K562 (cell line): Measurements from ENCODE around the gene FAM117A. TPM values are rescaled to one million over a fixed set of nuclear protein-coding genes. Genes with fewer than 3 reads are reported as not detected.

ENCODE experiments used
- ATAC-seq: fragments of 200-7000 bp; cut with Tn5 transposase; 3 replicates; pipeline ENCODE4 v1.9.1; 2020; ENCODE audit warnings: moderate library complexity
- BruUV-seq: library from RNA; stranded (reverse); fragments of 400-500 nt; replicated peaks from 2 replicates; lab custom pipeline; 2021; lab: Mats Ljungman, UMichigan
- CTCF ChIA-PET: fragments of 300-600 bp; formaldehyde crosslinking; extraction: SDS; loops from one replicate; lab custom pipeline; 2021; ENCODE audit warnings: low intra/inter-chr PET ratio; lab: Yijun Ruan, JAX
- POLR2A ChIA-PET: fragments of 300-600, 350-650 bp; sonication (Branson Sonifier 250); formaldehyde crosslinking; extraction: SDS; loops from one replicate; lab custom pipeline; 2021; ENCODE audit warnings: antibody characterized with exemption, inconsistent platforms; lab: Yijun Ruan, JAX
- DNase-seq, 4 experiments: peaks; one replicate each; pipeline versions ENCODE4 v3.0.0 to v3.0.0-alpha.2; 2011 to 2018; ENCODE audit warnings: low spot score in 3 of 4, mixed read lengths in 3 of 4; ENCODE audit errors: extremely low read depth in 1 of 4
- FAIRE-seq: peaks from 2 replicates; lab custom pipeline; 2011; peaks lifted over from hg19 to GRCh38; lab: Jason Lieb, UNC
- H2AFZ ChIP-seq: 2 replicates; pipeline ENCODE4 v1.6.0; 2011; ENCODE audit warnings: low read depth, low read length, control low read depth, inconsistent platforms
- H3K27ac ChIP-seq: fragments of 200-600 bp; 3 replicates; pipeline ENCODE4 v1.8.0; 2011; ENCODE audit warnings: low read depth, mild to moderate bottlenecking, control low read depth, inconsistent platforms, low read length, moderate library complexity, mixed read lengths; ENCODE audit errors: extremely low read depth
- H3K27me3 ChIP-seq, 2 experiments: fragments of 300-600 bp in 1 of 2; 2 replicates in 1 of 2; 3 replicates in 1 of 2; pipeline versions ENCODE4 v1.6.0 to v1.8.0; 2011; ENCODE audit warnings: inconsistent platforms in 2 of 2, low read length in 2 of 2, mild to moderate bottlenecking in 1 of 2, mixed read lengths in 1 of 2, moderate library complexity in 1 of 2; ENCODE audit not compliant: control insufficient read depth in 2 of 2, insufficient read depth in 2 of 2
- H3K36me3 ChIP-seq: fragments of 300-600 bp; 3 replicates; pipeline ENCODE4 v1.8.0; 2011; ENCODE audit warnings: mild to moderate bottlenecking, low read length, inconsistent platforms; ENCODE audit not compliant: control insufficient read depth, insufficient read depth
- H3K4me1 ChIP-seq, 2 experiments: fragments of 200-600 bp in 1 of 2; replicated peaks in 1 of 2; 2 replicates in 1 of 2; 3 replicates in 1 of 2; pipeline versions ENCODE4 v1.5.1 to v1.8.0; 2011; ENCODE audit warnings: inconsistent platforms in 2 of 2, low read length in 2 of 2, mild to moderate bottlenecking in 1 of 2, mixed read lengths in 1 of 2, moderate library complexity in 1 of 2; ENCODE audit not compliant: control insufficient read depth in 2 of 2, insufficient read depth in 2 of 2
- H3K4me2 ChIP-seq: 2 replicates; pipeline ENCODE4 v1.6.1; 2011; ENCODE audit warnings: low read length, control low read depth, inconsistent platforms, mixed read lengths; ENCODE audit not compliant: insufficient read depth
- H3K4me3 ChIP-seq: fragments of 200-600 bp; sonication (generic), shearing (Covaris generic); 2 replicates; pipeline ENCODE4 v1.5.1; 2016; ENCODE audit warnings: control low read depth, inconsistent platforms
- H3K79me2 ChIP-seq: fragments of 200-600 bp; 3 replicates; pipeline ENCODE4 v1.8.0; 2011; ENCODE audit warnings: low read length, inconsistent platforms; ENCODE audit not compliant: control insufficient read depth, insufficient read depth
- H3K9ac ChIP-seq, 2 experiments: 2 replicates each; pipeline versions ENCODE4 v1.6.0 to v1.6.1; 2011; ENCODE audit warnings: low read depth in 2 of 2, low read length in 2 of 2, control low read depth in 1 of 2, inconsistent platforms in 1 of 2, mild to moderate bottlenecking in 1 of 2, mixed read lengths in 1 of 2; ENCODE audit not compliant: insufficient read depth in 1 of 2
- H3K9me1 ChIP-seq: one replicate; pipeline ENCODE4 v1.6.0; 2011; ENCODE audit warnings: inconsistent platforms, mild to moderate bottlenecking, low read length, moderate library complexity; ENCODE audit not compliant: control insufficient read depth, insufficient read depth
- H3K9me3 ChIP-seq: replicated peaks from 2 replicates; pipeline ENCODE4 v1.5.1; 2011; ENCODE audit warnings: low read depth, low read length, inconsistent platforms; ENCODE audit not compliant: control insufficient read depth, insufficient read depth
- H4K20me1 ChIP-seq: replicated peaks from 2 replicates; pipeline ENCODE4 v1.6.1; 2011; ENCODE audit warnings: low read length, inconsistent platforms, mixed read lengths; ENCODE audit not compliant: control insufficient read depth, insufficient read depth
- E2F6 ChIP-seq, 2 experiments: IDR thresholded peaks; 2 replicates each; pipeline ENCODE4 v1.6.1; 2011; ENCODE audit warnings: borderline replicate concordance in 1 of 2, control low read depth in 1 of 2, low read depth in 1 of 2, low read length in 1 of 2, mild to moderate bottlenecking in 1 of 2, mixed read lengths in 1 of 2, moderate library complexity in 1 of 2; ENCODE audit not compliant: insufficient read depth in 1 of 2, insufficient read length in 1 of 2, poor library complexity in 1 of 2, severe bottlenecking in 1 of 2; ENCODE audit errors: extremely low read depth in 1 of 2
- ELF4 ChIP-seq: fragments of 450-650 bp; formaldehyde crosslinking; IDR thresholded peaks from 2 replicates; pipeline ENCODE4 v1.4.0; 2022; ENCODE audit warnings: missing genetic modification characterization
- ZNF184 ChIP-seq: sonication (generic); formaldehyde crosslinking; IDR thresholded peaks from 2 replicates; pipeline ENCODE4 v1.5.0; 2020; ENCODE audit warnings: missing genetic modification reagents
- WGBS: fragments of 100-300 bp; shearing (Covaris generic); methylation state at CpG from one replicate; pipeline ENCODE4 v1.1.6; 2016; ENCODE audit warnings: low coverage, mixed read lengths; ENCODE audit not compliant: insufficient coverage; ENCODE audit errors: missing lambda C conversion rate; 5-methylcytosine and 5-hydroxymethylcytosine counted together
- in situ Hi-C: fragments of 300-500 bp; cut with MboI; formaldehyde crosslinking; loops from 4 replicates; pipeline ENCODE4 v1.15.0; 2018; ENCODE audit warnings: inconsistent platforms, mixed read lengths
- intact Hi-C: fragments of 100-400 bp; cut with micrococcal nuclease; formaldehyde crosslinking; loops from 2 replicates; pipeline ENCODE4 v1.14.2; 2022
- polyA plus RNA-seq, 8 experiments: library from polyadenylated mRNA; depleted of rRNA in 4 of 8; stranded (reverse) in 5 of 8; unstranded in 3 of 8; fragments of >200 nt; fragmentation: Nextera tagmentation in 2 of 8; fragmentation: Illumina TruSeq in 1 of 8; extraction: Ambion mirVana in 2 of 8; extraction: Trizol in 1 of 8; gene quantifications; 2 replicates each; pipeline versions ENCODE4 v1.2.1 to v1.2.3, GENCODE V29; 2011 to 2014; ENCODE audit warnings: inconsistent platforms in 1 of 8, missing spikeins in 1 of 8
- total RNA-seq, 7 experiments: library from RNA; depleted of rRNA in 6 of 7; stranded (reverse); fragments of >200 nt in 6 of 7; fragmentation: Illumina TruSeq in 2 of 7; extraction: Trizol in 2 of 7; gene quantifications; 2 replicates each; pipeline versions ENCODE4 v1.2.1 to v1.2.3, GENCODE V29; 2011 to 2021; ENCODE audit warnings: low replicate concordance in 1 of 7
- TF ChIP-seq, protein P1 (sequence below): fragments of 450-650 bp; IDR thresholded peaks from 2 replicates; pipeline ENCODE4 v1.6.1; 2016
- TF ChIP-seq, protein P2 (sequence below): fragments of 250-450 bp; sonication (Bioruptor Pico); IDR thresholded peaks from 2 replicates; pipeline ENCODE4 v1.4.0; 2020; ENCODE audit warnings: mild to moderate bottlenecking

FAM117A gene
- total and polyA plus RNA-seq, 9 of the 15 experiments (the other 6 are each of a cell fraction or from before 2014, with no cell fraction given), result 3.1 to 79.7 (median 36.6) TPM

DNA sequence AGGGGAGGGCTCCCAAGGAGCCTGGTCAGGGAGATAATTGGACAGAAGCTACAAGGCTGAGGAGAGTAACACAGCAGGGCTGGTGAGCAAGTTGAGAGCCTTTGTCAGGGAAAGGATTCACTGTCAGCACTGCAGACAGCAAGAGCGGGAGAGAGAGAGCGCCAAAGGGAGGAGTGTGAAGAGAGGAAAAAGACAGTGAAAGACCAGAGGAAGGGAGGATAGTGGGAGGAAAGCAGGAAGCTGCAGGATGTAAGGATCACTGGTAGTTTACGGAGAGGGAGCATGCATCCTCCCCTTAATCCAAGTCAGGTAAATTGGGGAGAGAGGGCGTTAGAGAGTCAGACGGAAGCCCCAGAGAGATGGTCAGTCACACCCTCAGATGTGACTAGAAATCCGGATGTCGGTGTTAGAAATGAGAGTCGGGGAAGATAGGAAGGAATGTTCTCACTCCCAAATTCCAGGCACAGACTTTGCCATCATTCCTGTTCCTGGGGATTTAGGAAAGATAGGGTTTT, 72.2 kb downstream of the FAM117A start:
- Histone ChIP-seq H3K9me3 (no peaks in the 10 kb centered on the region), H3K9me1 (no peaks in the 10 kb centered on the region), H3K9ac (no peak overlapping the region), H3K36me3 (no peaks in the 10 kb centered on the region), H3K27me3 (no peaks in the 10 kb centered on the region; a peak in 1 of 5 replicates), H3K4me2 (peak overlapping the region; percentile 18), H3K4me1 (peaks cover 4 to 5% of the 10 kb centered on the region in 2 experiments; a peak in 1 of 5 replicates), H4K20me1 (no peaks in the 10 kb centered on the region; the same call in 1 of the 2 replicates), H3K4me3 (no peak overlapping the region), H3K27ac (no peak overlapping the region), H2AFZ (peak overlapping the region; percentile 63), H3K79me2 (no peaks in the 10 kb centered on the region)
- FAIRE-seq (no peak), ATAC-seq (peak; percentile 42; the same call in 2 of the 3 replicates), DNase-seq (no peak)
- POLR2A ChIA-PET, result interaction anchor here (0.7 to 1.7 kb wide), 5 partner anchors 8 to 235 kb away, joined by 3 to 6 read pairs (median 3); no protein-coding TSS in a partner anchor
- TF ChIP-seq ZNF184 (CRISPR knock-in tag), result no peak
- TF ChIP-seq ELF4 (CRISPR knock-in tag), result 0 out of 2 replicates have a peak, but pooled peaks have one; percentile 29
- TF ChIP-seq, protein P1, sequence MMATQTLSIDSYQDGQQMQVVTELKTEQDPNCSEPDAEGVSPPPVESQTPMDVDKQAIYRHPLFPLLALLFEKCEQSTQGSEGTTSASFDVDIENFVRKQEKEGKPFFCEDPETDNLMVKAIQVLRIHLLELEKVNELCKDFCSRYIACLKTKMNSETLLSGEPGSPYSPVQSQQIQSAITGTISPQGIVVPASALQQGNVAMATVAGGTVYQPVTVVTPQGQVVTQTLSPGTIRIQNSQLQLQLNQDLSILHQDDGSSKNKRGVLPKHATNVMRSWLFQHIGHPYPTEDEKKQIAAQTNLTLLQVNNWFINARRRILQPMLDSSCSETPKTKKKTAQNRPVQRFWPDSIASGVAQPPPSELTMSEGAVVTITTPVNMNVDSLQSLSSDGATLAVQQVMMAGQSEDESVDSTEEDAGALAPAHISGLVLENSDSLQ, result 0 out of 2 replicates have a peak, but pooled peaks have one; percentile 11
- TF ChIP-seq, protein P2, sequence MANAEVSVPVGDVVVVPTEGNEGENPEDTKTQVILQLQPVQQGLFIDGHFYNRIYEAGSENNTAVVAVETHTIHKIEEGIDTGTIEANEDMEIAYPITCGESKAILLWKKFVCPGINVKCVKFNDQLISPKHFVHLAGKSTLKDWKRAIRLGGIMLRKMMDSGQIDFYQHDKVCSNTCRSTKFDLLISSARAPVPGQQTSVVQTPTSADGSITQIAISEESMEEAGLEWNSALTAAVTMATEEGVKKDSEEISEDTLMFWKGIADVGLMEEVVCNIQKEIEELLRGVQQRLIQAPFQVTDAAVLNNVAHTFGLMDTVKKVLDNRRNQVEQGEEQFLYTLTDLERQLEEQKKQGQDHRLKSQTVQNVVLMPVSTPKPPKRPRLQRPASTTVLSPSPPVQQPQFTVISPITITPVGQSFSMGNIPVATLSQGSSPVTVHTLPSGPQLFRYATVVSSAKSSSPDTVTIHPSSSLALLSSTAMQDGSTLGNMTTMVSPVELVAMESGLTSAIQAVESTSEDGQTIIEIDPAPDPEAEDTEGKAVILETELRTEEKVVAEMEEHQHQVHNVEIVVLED (CRISPR knock-in tag), result no peak
- TF ChIP-seq E2F6 (IDR thresholded peaks at IDR 0.05; ENCODE audit: borderline replicate concordance in 1 of 2, extremely low read depth in 1 of 2, insufficient read depth in 1 of 2, insufficient read length in 1 of 2, low read depth in 1 of 2, low read length in 1 of 2, poor library complexity in 1 of 2, severe bottlenecking in 1 of 2), result peak in 1 of 2 experiments; percentile 36
- CTCF ChIA-PET, result interaction anchor here (8.1 kb wide), 1 partner anchor 123 kb away, joined by 167 read pairs; no protein-coding TSS in a partner anchor
- intact Hi-C loops (loop anchor here (10.0 kb wide), 1 partner anchor 277 kb away; the partner anchor contains the start of gene PHB1), in situ Hi-C loops (no loop called here)
- 11% methylated on average over 8 of the region's 8 CpGs for WGBS
- no TSS peak for BruUV-seq
